Loucy (cell line): Measurements from ENCODE around the gene SPSB4.
"Not testable (repeated sequence)": the region's sequence is repeated elsewhere in the genome, so short reads cannot be mapped to it uniquely, and the experiment has no call there.

ENCODE experiments used
- H2AFZ ChIP-seq: fragments of 200-600 bp; sonication (generic); 2 replicates; pipeline ENCODE4 v1.6.0; 2016; ENCODE audit warnings: antibody characterized with exemption, mild to moderate bottlenecking, low read length, moderate library complexity
- H3F3A ChIP-seq: fragments of 200-600 bp; 2 replicates; pipeline ENCODE4 v1.6.0; 2016; ENCODE audit warnings: antibody characterized with exemption, low read depth, mild to moderate bottlenecking
- H3K27me3 ChIP-seq: fragments of 200-600 bp; sonication (generic); 2 replicates; pipeline ENCODE4 v1.6.1; 2014; ENCODE audit warnings: low read length, mild to moderate bottlenecking; ENCODE audit not compliant: insufficient read depth, poor library complexity, severe bottlenecking
- H3K36me3 ChIP-seq: fragments of 200-600 bp; sonication (generic); 2 replicates; pipeline ENCODE4 v1.6.1; 2016; ENCODE audit warnings: low read length; ENCODE audit not compliant: insufficient read depth
- H3K4me1 ChIP-seq: fragments of 200-600 bp; sonication (generic); 2 replicates; pipeline ENCODE4 v1.5.1; 2014; ENCODE audit warnings: low read length, mild to moderate bottlenecking; ENCODE audit not compliant: insufficient read depth, poor library complexity, severe bottlenecking
- H3K4me2 ChIP-seq: fragments of 200-600 bp; sonication (generic); 2 replicates; pipeline ENCODE4 v1.6.0; 2014; ENCODE audit warnings: antibody characterized with exemption, low read length, low read depth, mild to moderate bottlenecking; ENCODE audit not compliant: poor library complexity, severe bottlenecking
- H3K4me3 ChIP-seq: fragments of 200-600 bp; sonication (generic); 2 replicates; pipeline ENCODE4 v1.5.1; 2014; ENCODE audit warnings: low read length, mild to moderate bottlenecking, mixed read lengths; ENCODE audit not compliant: poor library complexity, severe bottlenecking
- H3K79me2 ChIP-seq: fragments of 200-600 bp; sonication (generic); 2 replicates; pipeline ENCODE4 v1.6.1; 2014; ENCODE audit warnings: low read length; ENCODE audit not compliant: insufficient read depth
- H3K9ac ChIP-seq: fragments of 200-600 bp; sonication (generic); 2 replicates; pipeline ENCODE4 v1.6.0; 2014; ENCODE audit warnings: mild to moderate bottlenecking, low read depth, low read length, moderate library complexity; ENCODE audit not compliant: poor library complexity, severe bottlenecking
- H3K9me2 ChIP-seq: fragments of 200-600 bp; sonication (generic); replicated peaks from 2 replicates; pipeline ENCODE4 v1.6.1; 2016; ENCODE audit warnings: low read depth, low read length, mixed read lengths
- H3K9me3 ChIP-seq: fragments of 200-600 bp; sonication (generic); 2 replicates; pipeline ENCODE4 v1.6.1; 2014; ENCODE audit warnings: mild to moderate bottlenecking, antibody characterized with exemption, low read length, low read depth; ENCODE audit not compliant: insufficient read depth
- H4K20me1 ChIP-seq: fragments of 200-600 bp; sonication (generic); 2 replicates; pipeline ENCODE4 v1.6.0; 2014; ENCODE audit warnings: antibody characterized with exemption, low read length, mild to moderate bottlenecking; ENCODE audit not compliant: insufficient read depth, poor library complexity, severe bottlenecking
- CTCF ChIP-seq: fragments of 200-600 bp; sonication (generic); conservative IDR thresholded peaks from 2 replicates; pipeline ENCODE4 v1.5.1; 2014; ENCODE audit warnings: mild to moderate bottlenecking, antibody characterized with exemption, low read length
- EZH2phosphoT487 ChIP-seq: fragments of 200-600 bp; IDR thresholded peaks from 2 replicates; pipeline ENCODE4 v1.6.1; 2018; ENCODE audit warnings: antibody characterized with exemption, mild to moderate bottlenecking, moderate library complexity, borderline replicate concordance

Gene SPSB4

GRCh38 chr3:141015481-141015880, 35.7 kb upstream of the SPSB4 start:
- H4K20me1 ChIP-seq = no peaks in the 10 kb centered on the region
- H3K36me3 ChIP-seq = no peaks in the 10 kb centered on the region
- H3K4me2 ChIP-seq = no peak overlapping the region
- H3K4me3 ChIP-seq = no peak overlapping the region
- H3K9me3 ChIP-seq = no peaks in the 10 kb centered on the region
- peaks cover 4% of the 10 kb centered on the region for H3K4me1 ChIP-seq
- H3K27me3 ChIP-seq = no peaks in the 10 kb centered on the region
- no peaks in the 10 kb centered on the region for H3F3A ChIP-seq
- H3K9ac ChIP-seq = no peak overlapping the region
- H2AFZ ChIP-seq = no peak overlapping the region
- TF ChIP-seq CTCF = no peak
- no peak for TF ChIP-seq EZH2phosphoT487
- no peaks in the 10 kb centered on the region for H3K79me2 ChIP-seq
- no peaks in the 10 kb centered on the region for H3K9me2 ChIP-seq

- H3K9me2 ChIP-seq, H3K4me3 ChIP-seq, H3K9me3 ChIP-seq, H3K9ac ChIP-seq, H3K27me3 ChIP-seq, H3K79me2 ChIP-seq, H3K4me2 ChIP-seq, H3F3A ChIP-seq, H2AFZ ChIP-seq, H3K4me1 ChIP-seq, H3K36me3 ChIP-seq, H4K20me1 ChIP-seq: not testable (repeated sequence)
Measured at GRCh38 chr3:141017366-141018322, 33.5 kb upstream of the SPSB4 start.

DNA sequence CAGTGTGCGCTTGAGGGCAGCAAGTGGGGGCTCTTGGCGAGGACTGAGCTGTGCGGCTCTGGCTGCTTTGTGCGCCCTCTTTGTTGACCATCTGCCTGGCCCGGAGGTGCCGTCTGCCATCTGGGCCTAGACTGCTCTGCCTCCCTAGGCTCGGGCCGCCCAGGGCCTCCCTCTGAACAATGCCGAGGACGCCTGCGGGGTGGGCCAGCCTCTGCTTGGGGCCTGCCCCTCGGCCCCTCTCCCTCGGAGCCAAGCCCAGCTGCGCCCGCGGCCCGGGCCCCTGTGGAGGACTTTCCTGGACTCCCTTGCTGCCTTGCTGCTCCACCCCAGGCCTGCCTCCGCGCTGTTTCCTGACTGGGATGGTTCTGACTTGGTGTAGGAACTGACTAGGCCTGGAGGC, 31.9 kb upstream of the SPSB4 start:
- Histone ChIP-seq H3K27me3 (no peaks in the 10 kb centered on the region), H3K9ac (no peak overlapping the region), H3K4me2 (no peak overlapping the region), H4K20me1 (no peaks in the 10 kb centered on the region), H3K36me3 (no peaks in the 10 kb centered on the region), H3K9me3 (no peaks in the 10 kb centered on the region), H3F3A (no peaks in the 10 kb centered on the region), H3K4me3 (no peak overlapping the region), H3K79me2 (no peaks in the 10 kb centered on the region), H3K9me2 (no peaks in the 10 kb centered on the region), H2AFZ (no peak overlapping the region), H3K4me1 (peaks cover 7% of the 10 kb centered on the region)
- TF ChIP-seq EZH2phosphoT487 (no peak), CTCF (no peak)
